SJCRH30 (cell line): Measurements from ENCODE around the gene TRAPPC6A. TPM values are rescaled to one million over a fixed set of nuclear protein-coding genes. Genes with fewer than 3 reads are reported as not detected.
A peak's percentile ranks its signal among the peaks of the same experiment; 100 is the strongest.

ENCODE experiments used
- DNase-seq, 2 experiments: peaks; one replicate each; pipeline ENCODE4 v3.0.0-alpha.2; 2015 to 2020
- H3K27ac ChIP-seq: fragments of 250-450 bp; sonication (Bioruptor Pico); 2 replicates; pipeline ENCODE4 v1.5.1; 2020; ENCODE audit warnings: mild to moderate bottlenecking, moderate library complexity
- H3K27me3 ChIP-seq: fragments of 250-450 bp; sonication (Bioruptor Pico); 2 replicates; pipeline ENCODE4 v1.5.1; 2020; ENCODE audit warnings: mild to moderate bottlenecking, moderate library complexity
- H3K36me3 ChIP-seq: fragments of 250-450 bp; sonication (Bioruptor Pico); 2 replicates; pipeline ENCODE4 v1.5.1; 2020; ENCODE audit warnings: mild to moderate bottlenecking, moderate library complexity
- H3K4me1 ChIP-seq: fragments of 250-450 bp; sonication (Bioruptor Pico); 2 replicates; pipeline ENCODE4 v1.5.1; 2020; ENCODE audit warnings: mild to moderate bottlenecking, moderate library complexity
- H3K4me3 ChIP-seq: fragments of 250-450 bp; sonication (Bioruptor Pico); 2 replicates; pipeline ENCODE4 v1.5.1; 2020; ENCODE audit warnings: mild to moderate bottlenecking, moderate library complexity
- H3K9me3 ChIP-seq: fragments of 250-450 bp; sonication (Bioruptor Pico); replicated peaks from 2 replicates; pipeline ENCODE4 v1.5.1; 2020; ENCODE audit warnings: mild to moderate bottlenecking, moderate library complexity
- total RNA-seq: library from RNA; depleted of rRNA; stranded (reverse); fragments of >200 nt; shearing (Covaris generic); gene quantifications from 2 replicates; pipeline ENCODE4 v1.2.3, GENCODE V29; 2014

Gene TRAPPC6A
- total RNA-seq, 1 experiment from 2014 or later: 4.7 TPM

GRCh38 chr19:45140144-45140503 lies 37.9 kb downstream of the TRAPPC6A start:
- Histone ChIP-seq H3K27me3 (no peaks in the 10 kb centered on the region), H3K4me3 (no peak overlapping the region), H3K4me1 (peaks cover 20% of the 10 kb centered on the region), H3K36me3 (no peaks in the 10 kb centered on the region), H3K27ac (no peak overlapping the region), H3K9me3 (no peaks in the 10 kb centered on the region)
- no peak for DNase-seq

- H3K27ac ChIP-seq: no peak overlapping the region
- H3K27me3 ChIP-seq: no peaks in the 10 kb centered on the region
- H3K4me1 ChIP-seq: peaks cover 20% of the 10 kb centered on the region
- no peak overlapping the region for H3K4me3 ChIP-seq
- DNase-seq: no peak
- no peaks in the 10 kb centered on the region for H3K36me3 ChIP-seq
- H3K9me3 ChIP-seq: no peaks in the 10 kb centered on the region
Measured at GRCh38 chr19:45139286-45140143, 38.5 kb downstream of the TRAPPC6A start.

GRCh38 chr19:45138303-45138751 lies 39.7 kb downstream of the TRAPPC6A start:
- Histone ChIP-seq H3K4me1 (peaks cover 20% of the 10 kb centered on the region), H3K27me3 (no peaks in the 10 kb centered on the region), H3K9me3 (no peaks in the 10 kb centered on the region), H3K27ac (peak overlapping the region; percentile 56), H3K36me3 (no peaks in the 10 kb centered on the region), H3K4me3 (no peak overlapping the region)
- no peak for DNase-seq

DNA sequence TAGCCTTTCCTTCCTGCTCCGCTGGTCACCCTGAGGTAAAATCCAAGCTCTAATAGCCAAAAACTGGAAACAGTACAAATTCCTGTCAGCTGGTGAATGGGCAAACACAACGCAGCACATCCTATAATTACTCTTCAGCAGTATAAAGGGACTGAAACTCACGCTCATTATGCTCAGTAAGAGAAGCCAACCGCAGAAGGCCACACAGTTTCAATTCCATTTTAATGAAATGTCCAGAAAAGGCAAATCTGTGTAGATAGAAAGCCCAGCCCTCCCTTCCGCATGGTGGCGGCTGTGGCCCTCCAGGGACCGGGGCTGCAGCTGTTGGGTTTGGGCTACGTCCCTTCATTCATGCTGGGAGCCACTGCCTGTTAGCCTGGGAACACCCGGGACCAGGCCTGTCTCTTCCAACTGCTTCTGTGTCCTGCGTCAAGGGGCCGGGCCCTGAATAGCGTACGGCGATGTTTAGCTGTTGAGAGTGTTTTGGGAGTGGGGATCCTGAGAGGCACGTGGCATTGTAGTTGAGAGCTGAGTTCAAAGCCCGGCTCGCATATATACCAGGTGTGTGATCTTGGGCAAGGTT lies 40.8 kb downstream of the TRAPPC6A start:
- peak overlapping the region; percentile 4 for H3K4me3 ChIP-seq
- peaks cover 20% of the 10 kb centered on the region for H3K4me1 ChIP-seq
- peak overlapping the region; percentile 56 for H3K27ac ChIP-seq
- peak; percentile 91 to 94 for DNase-seq
- no peaks in the 10 kb centered on the region for H3K36me3 ChIP-seq
- H3K9me3 ChIP-seq: no peaks in the 10 kb centered on the region
- no peaks in the 10 kb centered on the region for H3K27me3 ChIP-seq

DNA sequence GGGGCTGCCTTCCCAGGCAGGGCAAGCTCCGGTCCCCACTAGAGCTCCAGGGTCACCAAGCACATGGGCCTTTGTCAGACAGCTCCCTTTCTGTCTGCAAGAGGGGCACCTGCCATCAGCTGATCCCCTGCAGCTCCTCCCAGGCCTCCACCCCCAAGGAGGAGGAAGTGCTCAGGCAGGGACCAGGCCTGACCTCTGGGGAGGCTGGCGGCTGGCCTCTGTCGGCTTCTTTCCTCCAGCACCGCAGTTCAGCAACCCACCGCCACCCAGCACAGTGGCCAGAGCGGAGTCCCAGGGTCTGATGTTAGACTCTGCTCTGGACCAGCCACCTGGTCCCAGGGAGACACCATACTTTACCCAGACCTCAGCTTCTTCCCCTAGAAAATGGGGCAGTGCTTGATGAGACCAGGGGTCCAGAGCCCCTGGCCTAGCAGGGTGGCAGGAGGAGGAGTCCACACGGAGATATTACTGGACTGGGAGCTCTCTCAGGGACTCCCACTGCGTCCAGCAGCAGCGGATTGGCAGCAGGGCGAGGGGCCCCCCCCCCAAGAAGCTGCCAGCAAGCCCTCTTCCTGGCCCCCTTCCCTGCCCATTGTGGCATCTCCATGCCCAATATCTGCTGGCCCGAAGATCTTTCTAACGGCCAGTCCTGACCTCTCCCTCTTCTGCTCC lies 41.4 kb downstream of the TRAPPC6A start:
- peak overlapping the region; percentile 4 for H3K4me3 ChIP-seq
- peak overlapping the region; percentile 56 for H3K27ac ChIP-seq
- H3K9me3 ChIP-seq: no peaks in the 10 kb centered on the region
- peak; percentile 45 to 52 for DNase-seq
- H3K4me1 ChIP-seq: peaks cover 20% of the 10 kb centered on the region
- no peaks in the 10 kb centered on the region for H3K27me3 ChIP-seq
- no peaks in the 10 kb centered on the region for H3K36me3 ChIP-seq

DNA sequence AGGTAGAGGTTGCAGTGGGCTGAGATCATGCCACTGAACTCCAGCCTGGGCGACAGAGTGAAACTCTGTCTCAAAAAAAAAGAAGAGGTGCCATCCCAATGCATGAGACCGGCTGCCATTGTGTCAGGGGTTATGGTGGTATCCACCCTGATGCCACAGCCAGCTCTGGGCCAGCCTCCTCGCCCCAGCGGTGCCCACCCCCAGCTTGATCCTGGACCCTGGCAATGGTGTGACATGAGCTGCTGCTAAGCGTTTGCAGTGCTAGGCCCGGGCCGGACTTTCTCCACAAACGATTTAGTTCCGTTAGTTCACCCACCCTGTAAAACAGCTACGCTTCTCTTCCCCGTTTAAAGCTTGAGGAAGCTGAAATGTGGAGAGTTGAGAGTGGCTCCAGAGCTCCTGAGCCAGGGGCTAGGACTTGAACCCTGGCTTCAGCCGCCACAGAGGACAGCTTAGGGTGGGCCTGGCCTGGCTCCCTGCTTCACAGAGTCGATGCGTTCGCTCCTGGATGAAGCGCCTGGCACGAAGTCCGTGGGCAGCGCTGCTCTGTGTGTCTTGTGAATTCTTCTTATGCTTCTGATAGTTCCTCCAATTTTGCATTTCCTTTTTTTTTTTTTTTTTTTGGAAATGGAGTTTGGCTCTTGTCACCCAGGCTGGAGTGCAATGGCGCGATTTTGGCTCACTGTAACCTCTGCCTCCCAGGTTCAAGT lies 42.7 kb downstream of the TRAPPC6A start:
- no peaks in the 10 kb centered on the region for H3K36me3 ChIP-seq
- H3K4me3 ChIP-seq: no peak overlapping the region
- no peak overlapping the region for H3K27ac ChIP-seq
- H3K9me3 ChIP-seq: no peaks in the 10 kb centered on the region
- no peak for DNase-seq
- H3K27me3 ChIP-seq: no peaks in the 10 kb centered on the region
- H3K4me1 ChIP-seq: peaks cover 20% of the 10 kb centered on the region

DNA sequence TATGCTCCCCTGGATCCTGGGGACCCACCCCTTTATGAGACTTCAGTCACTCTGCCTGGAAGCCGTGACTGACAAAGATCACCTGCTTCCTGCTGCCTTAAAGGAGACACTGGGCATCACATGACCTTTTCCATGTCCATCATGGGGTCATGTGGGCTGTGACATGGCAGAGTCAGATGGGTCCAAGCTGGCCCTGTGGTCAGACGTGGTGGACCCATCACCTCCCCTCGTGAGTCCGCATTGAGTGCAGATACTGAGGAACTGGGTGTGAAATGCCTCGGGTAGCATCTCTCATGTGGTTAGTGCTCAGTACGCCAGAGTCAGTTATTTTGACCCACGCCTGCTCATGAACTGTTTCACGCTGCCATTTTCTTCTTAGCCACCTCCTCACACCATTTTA lies 44.4 kb downstream of the TRAPPC6A start:
- no peak for DNase-seq
- Histone ChIP-seq H3K4me1 (peaks cover 20% of the 10 kb centered on the region), H3K9me3 (no peaks in the 10 kb centered on the region)

DNA sequence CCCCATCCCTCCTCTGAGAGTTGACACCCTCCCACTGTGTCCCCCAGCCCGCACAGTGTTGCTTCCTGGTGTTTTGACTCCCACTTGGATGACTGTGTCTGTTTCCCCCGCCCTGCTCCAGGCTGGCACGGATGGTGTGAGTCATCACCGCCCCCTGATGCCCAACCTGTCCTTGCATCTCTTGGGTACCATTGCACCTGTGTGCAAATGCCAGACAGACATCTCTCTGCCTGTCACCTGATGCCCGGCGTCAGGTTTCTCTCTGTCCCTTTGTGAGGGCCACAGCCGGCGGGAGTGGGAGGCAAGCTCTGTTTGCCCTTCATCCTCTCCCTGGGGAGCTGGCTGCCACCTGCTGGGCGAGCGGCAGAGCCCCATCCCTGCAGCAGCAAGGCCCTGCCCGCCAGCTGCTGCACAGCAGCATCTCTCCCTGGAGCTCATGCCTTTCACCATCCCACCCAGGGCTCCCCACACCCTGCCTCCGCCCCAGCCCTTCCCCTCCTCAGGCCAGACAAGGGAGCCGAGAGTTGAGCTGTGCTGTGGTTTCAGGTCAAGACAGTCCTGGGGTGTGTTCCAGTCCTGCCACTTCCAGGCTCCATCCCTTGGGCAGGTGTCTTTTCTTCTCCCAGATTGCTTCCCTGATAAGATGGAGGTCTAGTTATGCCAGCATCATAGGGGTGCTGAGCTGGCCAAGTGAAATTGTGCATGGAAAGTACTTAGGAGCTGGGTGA lies 47.0 kb downstream of the TRAPPC6A start:
- DNase-seq: peak; percentile 56
- H3K36me3 ChIP-seq: no peaks in the 10 kb centered on the region
- no peak overlapping the region for H3K4me3 ChIP-seq

More for the DNA sequence above, 44.4 kb downstream of the TRAPPC6A start:
- Histone ChIP-seq H3K36me3 (no peaks in the 10 kb centered on the region), H3K4me3 (no peak overlapping the region), H3K27ac (no peak overlapping the region), H3K27me3 (no peaks in the 10 kb centered on the region)

DNA sequence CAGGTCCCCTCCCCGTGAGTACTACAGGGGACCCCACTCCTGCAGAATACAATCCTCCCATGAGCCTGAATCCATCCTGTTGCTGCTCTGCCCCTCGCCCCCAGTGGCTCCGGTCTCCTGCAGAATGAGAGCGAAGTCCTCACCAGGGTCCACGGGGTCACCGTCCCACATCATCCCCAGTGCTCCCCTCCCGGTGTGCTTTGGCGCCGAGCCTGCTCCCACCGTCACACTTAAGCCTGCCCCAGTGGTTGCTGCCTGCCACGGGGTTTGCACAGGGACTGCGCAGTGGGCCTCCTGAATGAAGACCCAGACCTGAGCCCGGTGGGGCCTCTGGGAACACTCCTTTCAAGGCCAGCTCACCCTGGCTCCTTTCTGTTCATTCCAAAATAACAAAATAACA lies 47.8 kb downstream of the TRAPPC6A start:
- Histone ChIP-seq H3K9me3 (no peaks in the 10 kb centered on the region), H3K27ac (no peak overlapping the region), H3K4me1 (no peaks in the 10 kb centered on the region), H3K36me3 (no peaks in the 10 kb centered on the region), H3K4me3 (no peak overlapping the region), H3K27me3 (no peaks in the 10 kb centered on the region)
- no peak for DNase-seq

More for the DNA sequence above, 47.0 kb downstream of the TRAPPC6A start:
- Histone ChIP-seq H3K27me3 (no peaks in the 10 kb centered on the region), H3K4me1 (peaks cover 3% of the 10 kb centered on the region), H3K27ac (no peak overlapping the region), H3K9me3 (no peaks in the 10 kb centered on the region)

DNA sequence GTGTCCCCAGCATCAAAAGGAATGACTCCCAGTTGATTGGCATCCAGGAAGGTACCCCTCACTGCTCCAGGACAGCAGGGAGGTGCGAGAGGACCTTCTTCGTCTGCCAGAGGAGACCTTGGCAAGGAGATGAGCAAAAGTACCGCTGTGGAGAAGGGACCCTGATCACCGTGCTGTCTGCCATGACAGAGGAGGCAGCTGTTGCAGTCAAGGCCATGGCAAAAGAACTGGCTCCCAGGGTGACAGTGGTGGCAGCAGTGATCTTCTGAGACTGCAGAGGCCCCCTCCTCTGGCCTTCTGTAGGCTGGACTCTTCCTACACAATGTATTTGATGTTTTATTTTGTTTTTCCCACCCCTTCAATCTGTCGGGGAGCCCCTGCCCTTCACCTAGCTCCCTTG lies 49.2 kb downstream of the TRAPPC6A start:
- Histone ChIP-seq H3K4me1 (peaks cover 2% of the 10 kb centered on the region), H3K36me3 (no peaks in the 10 kb centered on the region), H3K27me3 (no peaks in the 10 kb centered on the region)

DNA sequence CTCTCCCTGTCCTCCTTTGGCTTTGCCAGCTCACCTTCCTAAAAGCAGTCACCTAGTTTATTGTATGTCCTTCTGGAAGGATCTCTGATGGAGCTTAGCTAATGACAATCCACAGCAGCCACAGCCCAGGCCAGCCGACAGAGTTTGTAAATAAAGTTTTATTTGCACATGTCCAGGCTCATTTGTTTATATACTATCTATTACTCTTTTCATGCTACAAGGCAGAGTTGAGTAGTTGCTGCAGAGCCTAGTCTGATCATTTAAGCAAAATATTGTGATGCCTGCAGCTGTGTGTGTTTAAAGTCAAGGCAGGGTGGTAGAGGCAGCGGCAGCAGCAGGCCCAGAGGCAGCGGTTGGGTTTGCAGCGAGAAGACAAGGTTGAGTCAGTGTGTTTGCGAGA lies 49.9 kb downstream of the TRAPPC6A start:
- DNase-seq: no peak
- Histone ChIP-seq H3K4me1 (peaks cover 8% of the 10 kb centered on the region), H3K27me3 (no peaks in the 10 kb centered on the region), H3K27ac (no peak overlapping the region), H3K36me3 (no peaks in the 10 kb centered on the region), H3K9me3 (no peaks in the 10 kb centered on the region), H3K4me3 (no peak overlapping the region)

More for the DNA sequence above, 49.2 kb downstream of the TRAPPC6A start:
- H3K27ac ChIP-seq: no peak overlapping the region
- DNase-seq: no peak
- no peak overlapping the region for H3K4me3 ChIP-seq
- no peaks in the 10 kb centered on the region for H3K9me3 ChIP-seq

DNA sequence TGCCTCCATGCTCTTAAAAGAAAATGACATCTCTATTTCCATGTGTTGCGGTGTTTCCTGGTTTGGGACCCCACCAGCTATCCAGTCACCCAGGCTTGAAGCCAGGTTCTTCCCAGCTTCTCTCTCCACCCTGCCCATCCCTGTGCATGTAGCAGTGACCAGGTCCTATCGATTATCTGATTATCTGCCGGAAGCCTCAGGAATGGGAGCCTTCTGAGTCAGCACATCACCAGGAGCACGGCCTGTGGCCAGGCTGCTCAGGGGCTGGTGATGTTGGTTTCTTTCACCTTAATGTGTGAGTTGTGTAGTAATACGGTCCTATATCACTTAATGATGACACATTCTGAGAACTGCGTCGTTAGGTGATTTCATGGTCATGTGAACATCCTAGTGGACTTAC lies 51.4 kb downstream of the TRAPPC6A start:
- Histone ChIP-seq H3K27ac (no peak overlapping the region), H3K4me3 (no peak overlapping the region), H3K36me3 (no peaks in the 10 kb centered on the region), H3K4me1 (peaks cover 10% of the 10 kb centered on the region), H3K9me3 (no peaks in the 10 kb centered on the region), H3K27me3 (no peaks in the 10 kb centered on the region)
- DNase-seq: no peak

GRCh38 chr19:45125975-45126493 lies 52.0 kb downstream of the TRAPPC6A start:
- H3K36me3 ChIP-seq: no peaks in the 10 kb centered on the region
- H3K27ac ChIP-seq: no peak overlapping the region
- H3K4me3 ChIP-seq: no peak overlapping the region
- H3K27me3 ChIP-seq: no peaks in the 10 kb centered on the region
- DNase-seq: peak; percentile 60 to 76
- H3K9me3 ChIP-seq: no peaks in the 10 kb centered on the region
- H3K4me1 ChIP-seq: peaks cover 10% of the 10 kb centered on the region

DNA sequence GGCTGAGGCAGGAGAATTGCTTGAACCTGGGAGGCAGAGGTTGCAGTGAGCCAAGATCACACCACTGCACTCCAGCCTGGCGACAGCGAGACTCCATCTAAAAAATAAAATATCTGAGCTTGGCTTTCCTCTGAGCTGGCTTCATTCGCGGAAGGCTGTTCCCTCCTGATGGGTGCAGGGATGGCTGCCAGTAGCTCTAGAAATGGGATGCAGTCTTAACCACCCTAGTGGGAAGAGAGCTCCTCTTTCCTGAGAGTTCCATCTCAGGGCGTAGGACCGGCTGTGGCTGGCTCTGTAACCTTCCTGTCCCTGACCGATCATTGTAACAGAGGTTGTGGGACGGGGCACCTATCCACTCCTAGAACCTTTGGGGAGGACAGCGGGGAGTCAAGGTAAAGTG lies 52.7 kb downstream of the TRAPPC6A start:
- no peaks in the 10 kb centered on the region for H3K36me3 ChIP-seq
- H3K4me1 ChIP-seq: peaks cover 10% of the 10 kb centered on the region
- DNase-seq: no peak
- H3K27me3 ChIP-seq: no peaks in the 10 kb centered on the region
- no peak overlapping the region for H3K4me3 ChIP-seq
- H3K9me3 ChIP-seq: no peaks in the 10 kb centered on the region
- no peak overlapping the region for H3K27ac ChIP-seq
